ENCODE results near the gene ABCA13. TPM values are rescaled to one million over a fixed set of nuclear protein-coding genes. Genes with fewer than 3 reads are reported as not detected.

ABCA13 gene
- polyA plus RNA-seq, 1 donor (not counting 4 experiments of a cell fraction or from before 2014, with no cell fraction given), result 0.76 TPM

- Histone ChIP-seq H3K27ac (ENCODE audit: control insufficient read depth, insufficient read depth, low read length) (no peak overlapping the region), H2AFZ (ENCODE audit: control insufficient read depth, low read length) (no peak overlapping the region), H3K4me3 (ENCODE audit: control insufficient read depth in 2 of 3, extremely low read depth in 1 of 3, insufficient read depth in 2 of 3, low read depth in 1 of 3, low read length in 3 of 3) (no peak overlapping the region), H3K4me2 (ENCODE audit: control insufficient read depth, extremely low read depth, insufficient read depth, low read depth, low read length) (no peak overlapping the region), H3K9ac (ENCODE audit: control insufficient read depth, extremely low read depth, insufficient read depth, low read length) (no peak overlapping the region), H3K9me3 (ENCODE audit: control insufficient read depth, low read depth, low read length) (no peaks in the 10 kb centered on the region), H3K4me1 (ENCODE audit: control insufficient read depth, extremely low read depth, insufficient read depth, low read length) (peaks cover 7% of the 10 kb centered on the region), H4K20me1 (ENCODE audit: control insufficient read depth, extremely low read depth, insufficient read depth, low read length) (no peaks in the 10 kb centered on the region), H3K36me3 (ENCODE audit: control insufficient read depth in 2 of 2, extremely low read depth in 1 of 2, insufficient read depth in 2 of 2, low read length in 2 of 2) (no peaks in the 10 kb centered on the region), H3K27me3 (ENCODE audit: control insufficient read depth, extremely low read depth, insufficient read depth, low read length) (no peaks in the 10 kb centered on the region), H3K79me2 (ENCODE audit: control insufficient read depth, insufficient read depth, low read length) (no peaks in the 10 kb centered on the region), H3K9me1 (ENCODE audit: control insufficient read depth, extremely low read depth, insufficient read depth, low read length) (no peaks in the 10 kb centered on the region)
- dilution Hi-C loops (cut with MboI; ENCODE audit: extremely low pct_ligation_motif_present, low sequenced_read_pairs), result no loop called here
- DNase-seq (ENCODE audit: low read depth, low spot score) (no peak), FAIRE-seq (peak; percentile 46)
- TF ChIP-seq EZH2 (IDR thresholded peaks at IDR 0.05; ENCODE audit: low read length), result no peak
- TF ChIP-seq CTCF (optimal IDR thresholded peaks at IDR 0.05 in 1 of 3, IDR thresholded peaks at IDR 0.05 in 1 of 3, conservative IDR thresholded peaks at IDR 0.05 in 1 of 3; ENCODE audit: extremely low read depth in 1 of 3, insufficient read depth in 2 of 3, low read length in 3 of 3), result peak in 1 of 3 experiments; percentile 21
Measured at GRCh38 chr7:48168159-48168558, 3.1 kb upstream of the ABCA13 start.

DNA sequence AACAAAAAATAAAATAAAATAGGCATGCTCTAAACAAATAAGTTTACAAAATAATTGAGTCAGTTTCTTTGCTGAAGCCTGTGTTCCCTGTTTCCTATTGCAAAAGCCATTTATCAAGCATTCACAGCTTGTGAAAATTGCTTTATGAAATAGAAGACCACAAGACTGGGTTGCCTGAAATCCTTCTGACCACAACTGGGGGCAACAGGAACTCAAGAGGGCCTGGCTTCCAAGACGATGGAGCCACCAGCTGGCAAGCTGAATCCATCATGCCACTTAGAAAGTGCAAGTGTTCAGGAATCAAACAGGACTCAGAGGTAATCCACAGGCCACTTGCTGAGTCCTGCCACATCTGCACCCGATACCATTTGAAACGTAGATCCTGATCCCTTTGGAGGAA is 752 bp upstream of the ABCA13 start:
- Histone ChIP-seq H2AFZ (ENCODE audit: control insufficient read depth, low read length) (no peak overlapping the region), H3K79me2 (ENCODE audit: control insufficient read depth, insufficient read depth, low read length) (no peaks in the 10 kb centered on the region), H4K20me1 (ENCODE audit: control insufficient read depth, extremely low read depth, insufficient read depth, low read length) (no peaks in the 10 kb centered on the region), H3K27me3 (ENCODE audit: control insufficient read depth, extremely low read depth, insufficient read depth, low read length) (no peaks in the 10 kb centered on the region), H3K27ac (ENCODE audit: control insufficient read depth, insufficient read depth, low read length) (no peak overlapping the region), H3K9ac (ENCODE audit: control insufficient read depth, extremely low read depth, insufficient read depth, low read length) (no peak overlapping the region), H3K4me3 (ENCODE audit: control insufficient read depth in 2 of 3, extremely low read depth in 1 of 3, insufficient read depth in 2 of 3, low read depth in 1 of 3, low read length in 3 of 3) (no peak overlapping the region), H3K9me3 (ENCODE audit: control insufficient read depth, low read depth, low read length) (no peaks in the 10 kb centered on the region), H3K4me2 (ENCODE audit: control insufficient read depth, extremely low read depth, insufficient read depth, low read depth, low read length) (no peak overlapping the region), H3K9me1 (ENCODE audit: control insufficient read depth, extremely low read depth, insufficient read depth, low read length) (no peaks in the 10 kb centered on the region), H3K4me1 (ENCODE audit: control insufficient read depth, extremely low read depth, insufficient read depth, low read length) (peaks cover 7% of the 10 kb centered on the region), H3K36me3 (ENCODE audit: control insufficient read depth in 2 of 2, extremely low read depth in 1 of 2, insufficient read depth in 2 of 2, low read length in 2 of 2) (no peaks in the 10 kb centered on the region)
- no peak for FAIRE-seq
- no peak for DNase-seq (ENCODE audit: low read depth, low spot score)
- dilution Hi-C loops (cut with MboI; ENCODE audit: extremely low pct_ligation_motif_present, low sequenced_read_pairs), result no loop called here
- no peak for TF ChIP-seq CTCF (optimal IDR thresholded peaks at IDR 0.05 in 1 of 3, IDR thresholded peaks at IDR 0.05 in 1 of 3, conservative IDR thresholded peaks at IDR 0.05 in 1 of 3; ENCODE audit: extremely low read depth in 1 of 3, insufficient read depth in 2 of 3, low read length in 3 of 3)
- no peak for TF ChIP-seq EZH2 (IDR thresholded peaks at IDR 0.05; ENCODE audit: low read length)
